Measurements from ENCODE around the gene MASTL.

Gene MASTL

DNA sequence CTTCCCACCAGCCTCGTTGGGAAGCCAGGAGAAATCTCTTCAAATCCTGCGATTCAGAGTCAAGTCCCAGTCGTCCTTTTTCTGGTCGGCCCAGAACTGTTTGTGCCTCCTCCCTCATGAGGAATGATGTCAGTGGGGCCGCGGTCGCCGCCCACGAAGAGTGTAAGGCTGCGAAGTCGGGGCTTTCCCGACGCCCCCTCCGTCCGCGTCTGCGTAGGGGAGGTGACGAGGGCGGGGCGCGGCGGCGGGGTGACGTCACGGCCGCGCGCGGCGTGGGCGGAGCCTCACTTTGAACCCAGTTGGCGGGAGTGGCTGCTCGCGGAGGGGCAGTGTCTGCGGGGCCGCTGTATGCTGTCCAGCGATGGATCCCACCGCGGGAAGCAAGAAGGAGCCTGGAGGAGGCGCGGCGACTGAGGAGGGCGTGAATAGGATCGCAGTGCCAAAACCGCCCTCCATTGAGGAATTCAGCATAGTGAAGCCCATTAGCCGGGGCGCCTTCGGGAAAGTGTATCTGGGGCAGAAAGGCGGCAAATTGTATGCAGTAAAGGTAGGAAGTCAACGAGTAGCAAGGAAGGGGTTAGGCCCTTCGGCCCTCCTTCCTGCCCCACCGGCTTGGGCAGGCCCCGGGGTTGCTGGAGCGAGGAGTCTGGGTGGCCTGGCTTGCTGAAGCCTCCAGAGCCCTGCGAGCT lies at the start of gene MASTL:
TSS of gene MASTL (plus strand) at position 287 of the 689 bp plus-strand sequence. CDS start at position 362, 75 bp downstream.
- no peaks in the 10 kb centered on the region for H3K9me3 ChIP-seq (replicated peaks; ENCODE audit: insufficient read depth, low read length)
- H4K20me1 ChIP-seq (ENCODE audit: insufficient read depth, low read length) = peaks cover 11% of the 10 kb centered on the region; the same call in 1 of the 2 replicates
- peak within 1 kb of the TSS; percentile 94 for H3K4me2 ChIP-seq (ENCODE audit: low read depth, low read length)
- H3K27me3 ChIP-seq (replicated peaks; ENCODE audit: insufficient read depth, low read length) = no peaks in the 10 kb centered on the region
- peak within 1 kb of the TSS; percentile 100 for H3K27ac ChIP-seq (ENCODE audit: low read length)
- no peak for TF ChIP-seq EZH2 (optimal IDR thresholded peaks at IDR 0.05; ENCODE audit: low read depth, low read length)
- no peak for TF ChIP-seq CTCF (IDR thresholded peaks at IDR 0.05; ENCODE audit: low read length)
- TF ChIP-seq EZH2phosphoT487 (IDR thresholded peaks at IDR 0.05; ENCODE audit: low read length) = no peak
- peaks cover 11% of the 10 kb centered on the region for H3K4me1 ChIP-seq (ENCODE audit: low read length)
- H3K79me2 ChIP-seq (ENCODE audit: low read length) = peaks cover 79% of the 10 kb centered on the region
- DNase-seq = peak; percentile 95
- peak within 1 kb of the TSS; percentile 99 for H3K9ac ChIP-seq (ENCODE audit: low read length)
- H2AFZ ChIP-seq (ENCODE audit: low read length) = peak within 1 kb of the TSS; percentile 74
- H3F3A ChIP-seq (ENCODE audit: insufficient read depth, low read length) = peaks cover 23% of the 10 kb centered on the region
- H3K9me2 ChIP-seq (replicated peaks; ENCODE audit: insufficient read depth, low read length) = no peaks in the 10 kb centered on the region
- peak within 1 kb of the TSS; percentile 95 for H3K4me3 ChIP-seq (ENCODE audit: low read length)
- H3K36me3 ChIP-seq (replicated peaks; ENCODE audit: insufficient read depth, low read length) = peaks cover 3% of the 10 kb centered on the region; the same call in 1 of the 2 replicates

DNA sequence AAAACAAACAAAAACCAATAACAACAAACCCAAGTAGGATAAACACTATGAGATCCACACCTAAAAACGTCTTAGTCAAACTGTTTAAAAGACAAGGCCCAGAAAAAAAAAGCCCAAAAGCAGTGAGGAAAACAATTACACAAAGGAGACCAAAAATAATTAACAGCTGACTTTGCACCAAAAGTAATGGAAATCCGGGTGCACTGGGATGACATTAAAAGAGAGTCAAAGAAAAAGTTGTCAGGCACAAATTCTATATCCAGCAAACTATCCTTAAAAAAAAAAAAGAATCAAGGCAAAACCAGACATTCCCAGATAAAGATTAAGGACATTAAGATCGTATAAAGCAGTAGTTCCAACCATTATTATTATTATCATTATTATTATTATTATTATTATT lies 47.0 kb upstream of the MASTL start:
- Histone ChIP-seq H3F3A (ENCODE audit: insufficient read depth, low read length) (peaks cover 6% of the 10 kb centered on the region; the same call in 1 of the 2 replicates), H3K9me3 (replicated peaks; ENCODE audit: insufficient read depth, low read length) (no peaks in the 10 kb centered on the region), H3K79me2 (ENCODE audit: low read length) (no peaks in the 10 kb centered on the region), H3K9me2 (replicated peaks; ENCODE audit: insufficient read depth, low read length) (no peaks in the 10 kb centered on the region), H2AFZ (ENCODE audit: low read length) (no peak overlapping the region), H4K20me1 (ENCODE audit: insufficient read depth, low read length) (no peaks in the 10 kb centered on the region), H3K36me3 (replicated peaks; ENCODE audit: insufficient read depth, low read length) (no peaks in the 10 kb centered on the region; the same call in 1 of the 2 replicates), H3K4me1 (ENCODE audit: low read length) (no peaks in the 10 kb centered on the region), H3K9ac (ENCODE audit: low read length) (no peak overlapping the region), H3K4me3 (ENCODE audit: low read length) (no peak overlapping the region), H3K27ac (ENCODE audit: low read length) (no peak overlapping the region), H3K4me2 (ENCODE audit: low read depth, low read length) (no peak overlapping the region), H3K27me3 (replicated peaks; ENCODE audit: insufficient read depth, low read length) (no peaks in the 10 kb centered on the region)
- no peak for TF ChIP-seq EZH2phosphoT487 (IDR thresholded peaks at IDR 0.05; ENCODE audit: low read length)
- TF ChIP-seq CTCF (IDR thresholded peaks at IDR 0.05; ENCODE audit: low read length) = no peak
- no peak for TF ChIP-seq EZH2 (optimal IDR thresholded peaks at IDR 0.05; ENCODE audit: low read depth, low read length)
- DNase-seq = no peak

DNA sequence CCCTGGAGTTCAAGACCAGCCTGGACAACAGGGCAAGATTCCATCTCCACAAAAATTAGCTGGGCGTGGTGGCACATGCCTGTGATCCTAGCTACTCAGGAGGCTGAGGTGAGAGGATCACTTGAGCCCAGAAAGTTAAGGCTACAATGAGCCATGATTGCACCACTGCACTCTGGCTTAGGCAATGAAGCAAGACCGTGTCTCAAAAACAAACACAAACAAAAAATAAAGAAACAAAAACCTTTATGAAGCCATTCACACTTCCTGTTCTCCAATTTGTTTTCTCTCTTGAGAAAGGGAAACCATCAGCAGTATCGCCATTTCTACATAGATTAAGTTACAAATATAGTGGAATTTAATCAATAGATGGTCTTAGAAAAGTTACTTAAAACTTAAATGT lies 20.8 kb upstream of the MASTL start:
- no peaks in the 10 kb centered on the region for H3K79me2 ChIP-seq (ENCODE audit: low read length)
- no peaks in the 10 kb centered on the region for H3K9me2 ChIP-seq (replicated peaks; ENCODE audit: insufficient read depth, low read length)
- no peak for DNase-seq
- no peaks in the 10 kb centered on the region for H3F3A ChIP-seq (ENCODE audit: insufficient read depth, low read length)
- H3K27me3 ChIP-seq (replicated peaks; ENCODE audit: insufficient read depth, low read length) = no peaks in the 10 kb centered on the region
- no peak overlapping the region for H3K9ac ChIP-seq (ENCODE audit: low read length)
- no peaks in the 10 kb centered on the region for H3K9me3 ChIP-seq (replicated peaks; ENCODE audit: insufficient read depth, low read length)
- H3K36me3 ChIP-seq (replicated peaks; ENCODE audit: insufficient read depth, low read length) = peaks cover 5% of the 10 kb centered on the region; the same call in 1 of the 2 replicates
- no peaks in the 10 kb centered on the region for H3K4me1 ChIP-seq (ENCODE audit: low read length)
- H3K4me3 ChIP-seq (ENCODE audit: low read length) = no peak overlapping the region
- no peaks in the 10 kb centered on the region for H4K20me1 ChIP-seq (ENCODE audit: insufficient read depth, low read length)
- TF ChIP-seq EZH2phosphoT487 (IDR thresholded peaks at IDR 0.05; ENCODE audit: low read length) = no peak
- TF ChIP-seq CTCF (IDR thresholded peaks at IDR 0.05; ENCODE audit: low read length) = no peak
- TF ChIP-seq EZH2 (optimal IDR thresholded peaks at IDR 0.05; ENCODE audit: low read depth, low read length) = no peak
- H3K4me2 ChIP-seq (ENCODE audit: low read depth, low read length) = no peak overlapping the region
- no peak overlapping the region for H3K27ac ChIP-seq (ENCODE audit: low read length)
- no peak overlapping the region for H2AFZ ChIP-seq (ENCODE audit: low read length)

All from MM.1S (cell line).